Neural cell (in vitro differentiated cells): ENCODE results near the gene WDR59. TPM values are rescaled to one million over a fixed set of nuclear protein-coding genes. Genes with fewer than 3 reads are reported as not detected.

Source experiments
- H2AFZ ChIP-seq: fragments of 200-600, 300-800 bp; sonication (generic), shearing (Covaris generic); 2 replicates; pipeline ENCODE4 v1.6.0; 2014; ENCODE audit warnings: low read depth, mild to moderate bottlenecking, antibody characterized with exemption, low read length, moderate library complexity
- H3F3A ChIP-seq: fragments of 200-600 bp; shearing (Covaris generic); 2 replicates; pipeline ENCODE4 v1.6.1; 2016; ENCODE audit warnings: mild to moderate bottlenecking, moderate library complexity, mixed read lengths, antibody characterized with exemption, low read length; ENCODE audit not compliant: insufficient read depth, poor library complexity, severe bottlenecking
- H3K27ac ChIP-seq: fragments of 200-600, 300-800 bp; sonication (generic), shearing (Covaris generic); 2 replicates; pipeline ENCODE4 v1.5.1; 2014; ENCODE audit warnings: mild to moderate bottlenecking, low read length, moderate library complexity
- H3K27me3 ChIP-seq: fragments of 300-800, 200-600 bp; sonication (generic), shearing (Covaris generic); 2 replicates; pipeline ENCODE4 v1.6.0; 2014; ENCODE audit warnings: mild to moderate bottlenecking, low read depth, low read length, moderate library complexity; ENCODE audit not compliant: insufficient read depth
- H3K36me3 ChIP-seq: fragments of 300-800, 200-600 bp; sonication (generic), shearing (Covaris generic); 2 replicates; pipeline ENCODE4 v1.5.1; 2014; ENCODE audit warnings: mild to moderate bottlenecking, antibody characterized with exemption, low read length, moderate library complexity; ENCODE audit not compliant: insufficient read depth
- H3K4me2 ChIP-seq: fragments of 300-800, 200-600 bp; sonication (generic), shearing (Covaris generic); 2 replicates; pipeline ENCODE4 v1.6.0; 2014; ENCODE audit warnings: mild to moderate bottlenecking, low read length
- H3K4me3 ChIP-seq: fragments of 300-800, 200-600 bp; sonication (generic), shearing (Covaris generic); 2 replicates; pipeline ENCODE4 v1.5.1; 2014; ENCODE audit warnings: mild to moderate bottlenecking, low read length, moderate library complexity
- H3K79me2 ChIP-seq: fragments of 200-600 bp; shearing (Covaris generic); replicated peaks from 2 replicates; pipeline ENCODE4 v1.6.0; 2014; ENCODE audit warnings: mild to moderate bottlenecking, low read length, moderate library complexity; ENCODE audit not compliant: insufficient read depth
- H3K9ac ChIP-seq: fragments of 300-800, 200-600 bp; sonication (generic), shearing (Covaris generic); 2 replicates; pipeline ENCODE4 v1.6.1; 2016; ENCODE audit warnings: mild to moderate bottlenecking, low read length, mixed read lengths
- H3K9me2 ChIP-seq: fragments of 200-600 bp; shearing (Covaris generic); 2 replicates; pipeline ENCODE4 v1.6.1; 2016; ENCODE audit warnings: mild to moderate bottlenecking, low read length, mixed read lengths; ENCODE audit not compliant: insufficient read depth
- H3K9me3 ChIP-seq: fragments of 200-600, 300-800 bp; sonication (generic), shearing (Covaris generic); 2 replicates; pipeline ENCODE4 v1.6.1; 2016; ENCODE audit warnings: mild to moderate bottlenecking, mixed run types, low read length, moderate library complexity, mixed read lengths
- H4K20me1 ChIP-seq: fragments of 200-600 bp; shearing (Covaris generic); 2 replicates; pipeline ENCODE4 v1.6.1; 2016; ENCODE audit warnings: mild to moderate bottlenecking, mixed run types; ENCODE audit not compliant: insufficient read depth
- CTCF ChIP-seq: fragments of 450-650 bp; IDR thresholded peaks from 2 replicates; pipeline ENCODE4 v1.5.1; 2014; ENCODE audit warnings: antibody characterized with exemption, mild to moderate bottlenecking, moderate library complexity; ENCODE audit not compliant: poor library complexity, severe bottlenecking
- EP300 ChIP-seq: fragments of 450-650 bp; conservative IDR thresholded peaks from 2 replicates; pipeline ENCODE4 v1.6.1; 2014; ENCODE audit warnings: antibody characterized with exemption, mild to moderate bottlenecking, moderate library complexity; ENCODE audit not compliant: poor library complexity, severe bottlenecking
- EZH2 ChIP-seq: fragments of 200-600, 300-800 bp; shearing (Covaris generic), sonication (generic); IDR thresholded peaks from 2 replicates; pipeline ENCODE4 v1.6.1; 2014; ENCODE audit warnings: antibody characterized with exemption, low read length, borderline replicate concordance, mild to moderate bottlenecking; ENCODE audit not compliant: insufficient read depth, poor library complexity, severe bottlenecking
- MXI1 ChIP-seq: fragments of 450-650 bp; conservative IDR thresholded peaks from 2 replicates; pipeline ENCODE4 v1.6.1; 2014; ENCODE audit warnings: antibody characterized with exemption, mild to moderate bottlenecking; ENCODE audit not compliant: poor library complexity, severe bottlenecking
- POLR2AphosphoS5 ChIP-seq: IDR thresholded peaks from 2 replicates; pipeline ENCODE4 v1.6.1; 2012
- RAD21 ChIP-seq: fragments of 450-650 bp; conservative IDR thresholded peaks from 2 replicates; pipeline ENCODE4 v1.6.1; 2014; ENCODE audit warnings: antibody characterized with exemption, mild to moderate bottlenecking, moderate library complexity
- REST ChIP-seq: IDR thresholded peaks from 2 replicates; pipeline ENCODE4 v1.6.1; 2012; ENCODE audit warnings: borderline replicate concordance
- SMC3 ChIP-seq: fragments of 450-650 bp; conservative IDR thresholded peaks from 2 replicates; pipeline ENCODE4 v1.6.1; 2014; ENCODE audit warnings: antibody characterized with exemption, mild to moderate bottlenecking, moderate library complexity; ENCODE audit not compliant: poor library complexity
- TAF1 ChIP-seq: IDR thresholded peaks from 2 replicates; pipeline ENCODE4 v1.6.1; 2012; ENCODE audit warnings: low read depth
- polyA plus RNA-seq: library from polyadenylated mRNA; depleted of rRNA; stranded (reverse); fragments of >200 nt; gene quantifications from 2 replicates; pipeline ENCODE4 v1.2.3, GENCODE V29; 2014

The WDR59 gene
- polyA plus RNA-seq, 1 donor from 2014 or later, result 20.3 TPM

GRCh38 chr16:74837056-74837455, 147.9 kb downstream of the WDR59 start:
- Histone ChIP-seq H3K27ac (no peak overlapping the region), H3K4me2 (no peak overlapping the region), H3F3A (no peaks in the 10 kb centered on the region), H3K9me2 (no peaks in the 10 kb centered on the region), H3K36me3 (no peaks in the 10 kb centered on the region), H3K79me2 (no peaks in the 10 kb centered on the region), H3K9ac (no peak overlapping the region), H3K27me3 (no peaks in the 10 kb centered on the region), H4K20me1 (no peaks in the 10 kb centered on the region), H3K9me3 (no peaks in the 10 kb centered on the region), H3K4me3 (no peak overlapping the region), H2AFZ (no peak overlapping the region)
- TF ChIP-seq CTCF (no peak), POLR2AphosphoS5 (no peak), TAF1 (no peak), REST (no peak), SMC3 (no peak), RAD21 (no peak), EP300 (no peak), EZH2 (no peak), MXI1 (no peak)

DNA sequence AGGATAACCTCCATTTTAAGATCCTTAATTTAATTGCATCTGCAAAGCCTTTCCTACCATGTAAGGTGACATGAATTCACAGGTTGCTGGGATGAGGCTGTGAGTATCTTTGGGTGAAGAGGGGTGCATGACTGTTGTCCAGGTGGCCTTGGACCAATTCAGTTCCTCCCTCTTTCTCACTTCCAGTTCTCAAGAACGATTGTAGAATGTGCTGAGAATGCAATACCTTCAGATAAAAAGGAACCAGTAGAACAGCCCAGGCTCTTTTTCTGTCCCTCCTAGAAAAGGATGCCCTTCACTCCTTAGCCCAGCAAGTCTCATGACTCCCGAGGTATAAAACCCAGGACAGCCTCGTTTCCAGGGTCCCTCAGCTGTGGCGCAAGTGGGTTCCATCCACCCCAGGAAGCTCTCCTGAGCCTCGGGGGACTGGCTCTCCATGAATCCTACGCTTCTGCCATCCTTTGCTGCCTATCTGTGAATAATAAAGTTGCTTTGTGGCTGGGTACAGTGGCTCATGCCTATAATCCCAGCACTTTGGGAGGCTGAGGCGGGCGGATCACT, 148.7 kb downstream of the WDR59 start:
- no peak overlapping the region for H3K9ac ChIP-seq
- no peak overlapping the region for H3K4me2 ChIP-seq
- H2AFZ ChIP-seq, result no peak overlapping the region

More for the DNA sequence above, 148.7 kb downstream of the WDR59 start:
- no peak overlapping the region for H3K4me3 ChIP-seq
- H3K9me2 ChIP-seq, result no peaks in the 10 kb centered on the region
- no peaks in the 10 kb centered on the region for H3F3A ChIP-seq
- no peaks in the 10 kb centered on the region for H3K79me2 ChIP-seq
- H3K9me3 ChIP-seq, result no peaks in the 10 kb centered on the region
- no peak overlapping the region for H3K27ac ChIP-seq
- H3K27me3 ChIP-seq, result no peaks in the 10 kb centered on the region
- TF ChIP-seq POLR2AphosphoS5 (no peak), SMC3 (no peak), EP300 (no peak), EZH2 (no peak), TAF1 (no peak), RAD21 (no peak), REST (no peak), MXI1 (no peak), CTCF (no peak)
- H3K36me3 ChIP-seq, result no peaks in the 10 kb centered on the region
- H4K20me1 ChIP-seq, result no peaks in the 10 kb centered on the region
